K562 (cell line): Measurements from ENCODE around the gene TBC1D12. TPM values are rescaled to one million over a fixed set of nuclear protein-coding genes. Genes with fewer than 3 reads are reported as not detected.

Experiments
- ATAC-seq: fragments of 200-7000 bp; cut with Tn5 transposase; 3 replicates; pipeline ENCODE4 v1.9.1; 2020; ENCODE audit warnings: moderate library complexity
- BruUV-seq: library from RNA; stranded (reverse); fragments of 400-500 nt; replicated peaks from 2 replicates; lab custom pipeline; 2021; lab: Mats Ljungman, UMichigan
- CTCF ChIA-PET: fragments of 300-600 bp; formaldehyde crosslinking; extraction: SDS; loops from one replicate; lab custom pipeline; 2021; ENCODE audit warnings: low intra/inter-chr PET ratio; lab: Yijun Ruan, JAX
- POLR2A ChIA-PET: fragments of 300-600, 350-650 bp; sonication (Branson Sonifier 250); formaldehyde crosslinking; extraction: SDS; loops from one replicate; lab custom pipeline; 2021; ENCODE audit warnings: antibody characterized with exemption, inconsistent platforms; lab: Yijun Ruan, JAX
- DNase-seq, 4 experiments: peaks; one replicate each; pipeline versions ENCODE4 v3.0.0 to v3.0.0-alpha.2; 2011 to 2018; ENCODE audit warnings: low spot score in 3 of 4, mixed read lengths in 3 of 4; ENCODE audit errors: extremely low read depth in 1 of 4
- FAIRE-seq: peaks from 2 replicates; lab custom pipeline; 2011; peaks lifted over from hg19 to GRCh38; lab: Jason Lieb, UNC
- H2AFZ ChIP-seq: 2 replicates; pipeline ENCODE4 v1.6.0; 2011; ENCODE audit warnings: low read depth, low read length, control low read depth, inconsistent platforms
- H3K27ac ChIP-seq: fragments of 200-600 bp; 3 replicates; pipeline ENCODE4 v1.8.0; 2011; ENCODE audit warnings: low read depth, mild to moderate bottlenecking, control low read depth, inconsistent platforms, low read length, moderate library complexity, mixed read lengths; ENCODE audit errors: extremely low read depth
- H3K27me3 ChIP-seq, 2 experiments: fragments of 300-600 bp in 1 of 2; 2 replicates in 1 of 2; 3 replicates in 1 of 2; pipeline versions ENCODE4 v1.6.0 to v1.8.0; 2011; ENCODE audit warnings: inconsistent platforms in 2 of 2, low read length in 2 of 2, mild to moderate bottlenecking in 1 of 2, mixed read lengths in 1 of 2, moderate library complexity in 1 of 2; ENCODE audit not compliant: control insufficient read depth in 2 of 2, insufficient read depth in 2 of 2
- H3K36me3 ChIP-seq: fragments of 300-600 bp; 3 replicates; pipeline ENCODE4 v1.8.0; 2011; ENCODE audit warnings: mild to moderate bottlenecking, low read length, inconsistent platforms; ENCODE audit not compliant: control insufficient read depth, insufficient read depth
- H3K4me1 ChIP-seq, 2 experiments: fragments of 200-600 bp in 1 of 2; replicated peaks in 1 of 2; 2 replicates in 1 of 2; 3 replicates in 1 of 2; pipeline versions ENCODE4 v1.5.1 to v1.8.0; 2011; ENCODE audit warnings: inconsistent platforms in 2 of 2, low read length in 2 of 2, mild to moderate bottlenecking in 1 of 2, mixed read lengths in 1 of 2, moderate library complexity in 1 of 2; ENCODE audit not compliant: control insufficient read depth in 2 of 2, insufficient read depth in 2 of 2
- H3K4me2 ChIP-seq: 2 replicates; pipeline ENCODE4 v1.6.1; 2011; ENCODE audit warnings: low read length, control low read depth, inconsistent platforms, mixed read lengths; ENCODE audit not compliant: insufficient read depth
- H3K4me3 ChIP-seq: fragments of 200-600 bp; sonication (generic), shearing (Covaris generic); 2 replicates; pipeline ENCODE4 v1.5.1; 2016; ENCODE audit warnings: control low read depth, inconsistent platforms
- H3K79me2 ChIP-seq: fragments of 200-600 bp; 3 replicates; pipeline ENCODE4 v1.8.0; 2011; ENCODE audit warnings: low read length, inconsistent platforms; ENCODE audit not compliant: control insufficient read depth, insufficient read depth
- H3K9ac ChIP-seq, 2 experiments: 2 replicates each; pipeline versions ENCODE4 v1.6.0 to v1.6.1; 2011; ENCODE audit warnings: low read depth in 2 of 2, low read length in 2 of 2, control low read depth in 1 of 2, inconsistent platforms in 1 of 2, mild to moderate bottlenecking in 1 of 2, mixed read lengths in 1 of 2; ENCODE audit not compliant: insufficient read depth in 1 of 2
- H3K9me1 ChIP-seq: one replicate; pipeline ENCODE4 v1.6.0; 2011; ENCODE audit warnings: inconsistent platforms, mild to moderate bottlenecking, low read length, moderate library complexity; ENCODE audit not compliant: control insufficient read depth, insufficient read depth
- H3K9me3 ChIP-seq: replicated peaks from 2 replicates; pipeline ENCODE4 v1.5.1; 2011; ENCODE audit warnings: low read depth, low read length, inconsistent platforms; ENCODE audit not compliant: control insufficient read depth, insufficient read depth
- H4K20me1 ChIP-seq: replicated peaks from 2 replicates; pipeline ENCODE4 v1.6.1; 2011; ENCODE audit warnings: low read length, inconsistent platforms, mixed read lengths; ENCODE audit not compliant: control insufficient read depth, insufficient read depth
- CAMTA2 ChIP-seq: fragments of 250-450 bp; sonication (Bioruptor Pico); conservative IDR thresholded peaks from 2 replicates; pipeline ENCODE4 v1.5.1; 2022
- CSDE1 ChIP-seq, 2 experiments: fragments of 450-650 bp; IDR thresholded peaks; 2 replicates each; pipeline ENCODE4 v1.6.1; 2016; ENCODE audit warnings: mild to moderate bottlenecking in 1 of 2
- CTCF ChIP-seq, 3 experiments: IDR thresholded peaks in 2 of 3; conservative IDR thresholded peaks in 1 of 3; 2 replicates each; pipeline ENCODE4 v1.5.1; 2011 to 2012; ENCODE audit warnings: low read length in 3 of 3, mild to moderate bottlenecking in 3 of 3, control low read depth in 2 of 3, improper control_type of control experiment in 1 of 3, inconsistent platforms in 1 of 3, low read depth in 1 of 3, mixed read lengths in 1 of 3, moderate library complexity in 1 of 3; ENCODE audit not compliant: insufficient read depth in 2 of 3
- FOXA3 ChIP-seq, 2 experiments: fragments of 450-650 bp in 1 of 2; sonication (generic) in 1 of 2; formaldehyde crosslinking; IDR thresholded peaks in 1 of 2; conservative IDR thresholded peaks in 1 of 2; 2 replicates each; pipeline versions ENCODE4 v1.4.0 to v1.8.0; 2020 to 2022; ENCODE audit warnings: mild to moderate bottlenecking in 2 of 2, missing genetic modification reagents in 1 of 2
- SMARCC2 ChIP-seq: fragments of 450-650 bp; IDR thresholded peaks from 2 replicates; pipeline ENCODE4 v1.6.1; 2017; ENCODE audit warnings: antibody characterized with exemption, moderate library complexity, mild to moderate bottlenecking, low read depth
- TFAM ChIP-seq: fragments of 250-450 bp; sonication (Bioruptor Pico); conservative IDR thresholded peaks from 2 replicates; pipeline ENCODE4 v1.5.0; 2021; ENCODE audit warnings: mild to moderate bottlenecking, moderate library complexity
- ZNF134 ChIP-seq: fragments of 250-450 bp; sonication (Bioruptor Pico); conservative IDR thresholded peaks from 2 replicates; pipeline ENCODE4 v1.4.0; 2020
- ZNF217 ChIP-seq: sonication (generic); formaldehyde crosslinking; IDR thresholded peaks from 2 replicates; pipeline ENCODE4 v1.8.0; 2022; ENCODE audit warnings: mild to moderate bottlenecking, missing genetic modification reagents
- ZNF347 ChIP-seq: fragments of 450-650 bp; formaldehyde crosslinking; IDR thresholded peaks from 2 replicates; pipeline ENCODE4 v1.4.0; 2020; ENCODE audit warnings: low read depth, mild to moderate bottlenecking, moderate library complexity
- WGBS: fragments of 100-300 bp; shearing (Covaris generic); methylation state at CpG from one replicate; pipeline ENCODE4 v1.1.6; 2016; ENCODE audit warnings: low coverage, mixed read lengths; ENCODE audit not compliant: insufficient coverage; ENCODE audit errors: missing lambda C conversion rate; 5-methylcytosine and 5-hydroxymethylcytosine counted together
- in situ Hi-C: fragments of 300-500 bp; cut with MboI; formaldehyde crosslinking; loops from 4 replicates; pipeline ENCODE4 v1.15.0; 2018; ENCODE audit warnings: inconsistent platforms, mixed read lengths
- intact Hi-C: fragments of 100-400 bp; cut with micrococcal nuclease; formaldehyde crosslinking; loops from 2 replicates; pipeline ENCODE4 v1.14.2; 2022
- polyA plus RNA-seq, 8 experiments: library from polyadenylated mRNA; depleted of rRNA in 4 of 8; stranded (reverse) in 5 of 8; unstranded in 3 of 8; fragments of >200 nt; fragmentation: Nextera tagmentation in 2 of 8; fragmentation: Illumina TruSeq in 1 of 8; extraction: Ambion mirVana in 2 of 8; extraction: Trizol in 1 of 8; gene quantifications; 2 replicates each; pipeline versions ENCODE4 v1.2.1 to v1.2.3, GENCODE V29; 2011 to 2014; ENCODE audit warnings: inconsistent platforms in 1 of 8, missing spikeins in 1 of 8
- total RNA-seq, 7 experiments: library from RNA; depleted of rRNA in 6 of 7; stranded (reverse); fragments of >200 nt in 6 of 7; fragmentation: Illumina TruSeq in 2 of 7; extraction: Trizol in 2 of 7; gene quantifications; 2 replicates each; pipeline versions ENCODE4 v1.2.1 to v1.2.3, GENCODE V29; 2011 to 2021; ENCODE audit warnings: low replicate concordance in 1 of 7
- TF ChIP-seq, protein P1 (sequence below): sonication (generic); IDR thresholded peaks from 2 replicates; pipeline ENCODE4 v1.6.1; 2016
- TF ChIP-seq, protein P2 (sequence below): sonication (generic); formaldehyde crosslinking; IDR thresholded peaks from 2 replicates; pipeline ENCODE4 v1.8.1; 2023; ENCODE audit warnings: mild to moderate bottlenecking, missing genetic modification reagents, moderate library complexity

Gene TBC1D12
- total and polyA plus RNA-seq, 9 of the 15 experiments (the other 6 are each of a cell fraction or from before 2014, with no cell fraction given) = 2.1 to 6.7 (median 3.9) TPM

GRCh38 chr10:94364482-94364881 is 37.9 kb upstream of the TBC1D12 start:
- H3K9ac ChIP-seq = no peak overlapping the region
- FAIRE-seq (no peak), DNase-seq (no peak), ATAC-seq (no peak)
- CTCF ChIA-PET = no interaction called here
- no peak overlapping the region for H3K27ac ChIP-seq
- no peak for TF ChIP-seq CTCF (IDR thresholded peaks at IDR 0.05 in 2 of 3, conservative IDR thresholded peaks at IDR 0.05 in 1 of 3; ENCODE audit: insufficient read depth in 2 of 3, low read depth in 1 of 3, low read length in 3 of 3)
- TF ChIP-seq, protein P1, sequence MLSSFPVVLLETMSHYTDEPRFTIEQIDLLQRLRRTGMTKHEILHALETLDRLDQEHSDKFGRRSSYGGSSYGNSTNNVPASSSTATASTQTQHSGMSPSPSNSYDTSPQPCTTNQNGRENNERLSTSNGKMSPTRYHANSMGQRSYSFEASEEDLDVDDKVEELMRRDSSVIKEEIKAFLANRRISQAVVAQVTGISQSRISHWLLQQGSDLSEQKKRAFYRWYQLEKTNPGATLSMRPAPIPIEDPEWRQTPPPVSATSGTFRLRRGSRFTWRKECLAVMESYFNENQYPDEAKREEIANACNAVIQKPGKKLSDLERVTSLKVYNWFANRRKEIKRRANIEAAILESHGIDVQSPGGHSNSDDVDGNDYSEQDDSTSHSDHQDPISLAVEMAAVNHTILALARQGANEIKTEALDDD = no peak
- TF ChIP-seq CAMTA2 = no peak
- no peak for TF ChIP-seq CSDE1 (IDR thresholded peaks at IDR 0.05)
- no peak for TF ChIP-seq FOXA3 (CRISPR knock-in tag; conservative IDR thresholded peaks at IDR 0.05 in 1 of 2, IDR thresholded peaks at IDR 0.05 in 1 of 2)
- TF ChIP-seq, protein P2, sequence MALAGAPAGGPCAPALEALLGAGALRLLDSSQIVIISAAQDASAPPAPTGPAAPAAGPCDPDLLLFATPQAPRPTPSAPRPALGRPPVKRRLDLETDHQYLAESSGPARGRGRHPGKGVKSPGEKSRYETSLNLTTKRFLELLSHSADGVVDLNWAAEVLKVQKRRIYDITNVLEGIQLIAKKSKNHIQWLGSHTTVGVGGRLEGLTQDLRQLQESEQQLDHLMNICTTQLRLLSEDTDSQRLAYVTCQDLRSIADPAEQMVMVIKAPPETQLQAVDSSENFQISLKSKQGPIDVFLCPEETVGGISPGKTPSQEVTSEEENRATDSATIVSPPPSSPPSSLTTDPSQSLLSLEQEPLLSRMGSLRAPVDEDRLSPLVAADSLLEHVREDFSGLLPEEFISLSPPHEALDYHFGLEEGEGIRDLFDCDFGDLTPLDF (CRISPR knock-in tag) = no peak
- no peak for TF ChIP-seq ZNF217 (CRISPR knock-in tag)
- TF ChIP-seq ZNF347 (CRISPR knock-in tag) = no peak
- TF ChIP-seq TFAM = no peak
- TF ChIP-seq ZNF134 (CRISPR knock-in tag) = no peak
- no peak for TF ChIP-seq SMARCC2
- no peak overlapping the region for H2AFZ ChIP-seq
- POLR2A ChIA-PET = no interaction called here
- no peaks in the 10 kb centered on the region for H4K20me1 ChIP-seq
- no peaks in the 10 kb centered on the region for H3K27me3 ChIP-seq
- WGBS = 57% methylated on average over 1 of the region's 1 CpG
- H3K4me1 ChIP-seq = peaks cover 3 to 5% of the 10 kb centered on the region in 2 experiments; a peak in 4 of 5 replicates
- H3K36me3 ChIP-seq = peaks cover 11% of the 10 kb centered on the region; the same call in 2 of the 3 replicates
- no peak overlapping the region for H3K4me2 ChIP-seq
- intact Hi-C loops (loop anchor here (5.0 kb wide), 1 partner anchor 78 kb away; no protein-coding TSS in a partner anchor), in situ Hi-C loops (no loop called here)
- H3K9me3 ChIP-seq = no peaks in the 10 kb centered on the region
- no peak overlapping the region for H3K4me3 ChIP-seq
- BruUV-seq = no TSS peak
- H3K79me2 ChIP-seq = peaks cover 33% of the 10 kb centered on the region
- H3K9me1 ChIP-seq = no peaks in the 10 kb centered on the region
